HG03175 (cell line): ENCODE results near the gene ZNF446.
"Not testable (repeated sequence)": the region's sequence is repeated elsewhere in the genome, so short reads cannot be mapped to it uniquely, and the experiment has no call there.

Source experiments
- ATAC-seq: cut with Tn5 transposase; IDR thresholded peaks from one replicate; pipeline ENCODE4 v1.9.1; 2021; ENCODE audit warnings: mild to moderate bottlenecking, moderate library complexity; ENCODE audit not compliant: unreplicated experiment

ZNF446 gene

DNA sequence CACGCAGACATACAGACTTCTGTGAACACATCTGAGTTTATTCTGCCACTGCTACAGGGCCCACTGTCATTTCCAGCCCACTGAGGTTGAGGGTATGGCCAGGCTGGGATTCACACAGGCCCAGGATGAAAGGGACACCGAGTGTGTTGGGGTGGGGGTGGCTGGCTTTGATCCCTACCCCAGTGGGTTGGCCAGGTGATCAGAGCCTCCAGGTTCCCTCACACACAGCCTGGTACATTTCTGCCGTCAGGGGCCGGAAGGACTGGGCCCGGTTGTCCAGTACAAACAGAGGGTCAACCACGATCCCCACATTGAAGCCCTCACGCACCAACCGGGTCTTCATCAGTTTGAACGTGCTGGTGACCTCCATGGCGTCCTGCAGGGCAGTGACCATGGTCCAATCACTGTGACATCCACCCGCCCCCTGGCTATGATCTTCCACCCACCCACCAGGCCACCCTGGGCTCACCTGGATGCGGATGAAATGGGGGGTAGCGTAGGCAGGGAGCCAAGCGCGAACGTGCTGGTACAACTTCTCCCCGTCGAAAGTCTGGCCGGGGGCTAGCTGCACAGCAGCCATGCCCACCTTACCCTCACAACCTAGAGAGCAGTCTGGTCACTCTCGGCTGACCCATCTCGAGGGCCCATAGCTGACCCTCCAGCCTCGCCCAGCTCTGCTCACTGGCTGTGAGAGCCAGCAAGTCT lies 22.3 kb downstream of the ZNF446 start:
- ATAC-seq = no peak

- peak; percentile 96 for ATAC-seq
Observed at GRCh38 chr19:58499021-58499927, 23.1 kb downstream of the ZNF446 start.

GRCh38 chr19:58500242-58500641 lies 24.1 kb downstream of the ZNF446 start:
- ATAC-seq = no peak

GRCh38 chr19:58507602-58508223 lies 31.6 kb downstream of the ZNF446 start:
- ATAC-seq = not testable (repeated sequence)

GRCh38 chr19:58509731-58510083 lies 33.6 kb downstream of the ZNF446 start:
- ATAC-seq = no peak

- ATAC-seq = no peak
Observed at GRCh38 chr19:58510084-58510862, 34.1 kb downstream of the ZNF446 start.

DNA sequence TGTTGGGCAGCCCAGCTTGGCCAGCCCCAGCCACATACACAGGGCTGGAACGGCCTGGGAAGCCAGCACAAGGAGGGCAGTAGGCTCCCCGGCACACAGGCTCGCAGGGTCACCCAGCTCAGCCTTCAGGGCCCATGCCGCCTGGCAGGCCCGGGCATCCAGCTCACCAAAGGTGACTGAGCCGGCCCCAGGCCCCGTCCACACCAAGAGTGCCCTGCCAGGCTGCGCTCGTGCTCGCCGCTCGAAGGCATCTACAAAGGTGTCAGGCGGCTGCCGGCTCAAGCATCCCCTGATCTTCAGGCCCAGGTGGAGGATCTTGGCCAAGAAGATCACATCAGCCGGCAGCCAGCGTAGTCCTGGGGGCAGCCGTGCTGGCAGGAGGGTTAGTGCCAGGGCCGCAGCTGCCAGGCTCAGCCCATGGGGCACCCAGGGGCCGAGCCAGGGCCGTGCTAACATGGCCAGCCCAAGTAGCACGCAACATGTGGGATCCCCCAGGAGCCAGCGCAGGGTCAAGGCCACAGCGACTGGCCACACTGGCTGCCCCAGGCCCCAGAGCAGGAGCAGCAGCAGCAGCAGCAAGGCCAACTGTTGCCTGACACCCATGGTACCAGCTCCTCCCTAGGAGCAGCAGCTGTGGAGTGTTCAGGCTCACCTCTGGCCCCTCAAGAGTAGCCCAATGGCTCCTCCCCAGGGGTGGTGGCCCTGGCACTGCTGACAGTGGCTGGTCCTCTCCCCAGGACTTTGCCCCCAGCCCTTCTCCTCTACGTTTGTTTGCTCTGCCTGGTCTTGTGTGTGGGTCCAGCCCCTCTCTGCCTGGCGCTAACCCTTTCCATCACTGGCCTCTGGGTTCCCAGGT lies 35.4 kb downstream of the ZNF446 start, which contains the start of gene SLC27A5:
SLC27A5 (minus strand) TSS at position 640 of the 856 bp plus-strand sequence; CDS start at position 603, 37 bp downstream.
- ATAC-seq = no peak

DNA sequence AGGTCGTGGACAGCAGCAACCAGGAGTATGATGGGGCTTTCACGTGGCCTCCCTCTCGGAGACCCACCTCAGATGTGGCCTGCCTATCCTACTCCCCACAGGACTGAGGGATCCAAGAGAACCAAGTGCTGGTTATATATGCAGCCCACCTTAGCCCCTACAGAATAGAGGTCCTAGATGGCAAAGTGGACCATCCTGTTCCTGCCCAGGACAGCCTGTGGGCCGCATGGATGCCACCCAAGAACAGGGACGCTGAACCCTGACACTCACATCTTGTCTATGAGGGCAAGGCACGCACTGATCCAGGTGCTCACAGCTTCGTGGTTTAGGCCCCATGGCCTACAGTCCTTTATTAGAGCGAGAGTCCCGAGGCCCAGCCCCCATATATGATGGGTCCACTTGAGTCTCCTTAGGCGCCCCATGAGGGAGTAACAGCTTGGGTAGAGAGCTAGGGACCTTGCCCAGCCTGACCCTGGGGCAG lies 37.1 kb downstream of the ZNF446 start:
- ATAC-seq = no peak

DNA sequence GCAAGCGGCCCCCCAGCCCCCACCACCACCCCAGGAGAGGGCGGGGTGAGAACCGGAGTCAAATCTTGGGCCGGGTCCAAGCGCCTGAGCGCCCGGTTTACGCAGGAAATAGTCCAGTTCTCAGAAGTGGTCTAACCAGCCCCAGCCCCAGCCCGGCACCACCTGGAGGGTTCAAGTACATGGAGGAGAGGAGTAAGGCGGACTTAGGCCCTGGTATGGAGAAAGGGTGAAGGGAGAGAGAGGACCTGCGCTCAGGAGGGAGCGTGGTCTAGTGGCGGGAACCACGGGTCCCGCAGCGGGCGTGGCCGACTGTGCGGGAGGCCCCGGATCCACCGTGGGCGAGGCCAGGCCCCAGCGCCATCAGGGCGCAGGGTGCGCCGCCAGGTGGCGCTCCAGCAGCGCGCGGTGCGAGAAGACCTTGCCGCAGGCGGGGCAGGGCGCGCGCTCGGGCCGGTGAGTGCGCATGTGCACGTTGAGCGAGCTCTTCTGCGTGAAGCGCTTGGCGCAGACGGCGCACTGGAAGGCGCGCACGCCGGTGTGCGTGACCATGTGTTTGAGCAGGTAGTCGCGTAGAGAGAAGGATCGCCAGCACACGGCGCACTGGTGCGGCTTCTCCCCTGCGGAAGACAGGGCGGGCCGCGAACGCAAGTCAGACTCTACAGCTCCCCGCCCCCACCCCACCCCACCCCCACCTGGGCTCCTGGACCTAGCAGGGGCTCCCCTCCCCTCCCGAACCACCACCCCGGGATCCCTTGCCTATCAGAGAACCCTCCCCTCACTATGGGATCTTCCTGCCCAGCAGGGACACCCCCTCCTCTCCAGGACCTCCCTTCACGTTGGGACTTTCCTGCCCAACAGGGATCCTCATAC lies 37.8 kb downstream of the ZNF446 start:
- peak; percentile 79 for ATAC-seq

DNA sequence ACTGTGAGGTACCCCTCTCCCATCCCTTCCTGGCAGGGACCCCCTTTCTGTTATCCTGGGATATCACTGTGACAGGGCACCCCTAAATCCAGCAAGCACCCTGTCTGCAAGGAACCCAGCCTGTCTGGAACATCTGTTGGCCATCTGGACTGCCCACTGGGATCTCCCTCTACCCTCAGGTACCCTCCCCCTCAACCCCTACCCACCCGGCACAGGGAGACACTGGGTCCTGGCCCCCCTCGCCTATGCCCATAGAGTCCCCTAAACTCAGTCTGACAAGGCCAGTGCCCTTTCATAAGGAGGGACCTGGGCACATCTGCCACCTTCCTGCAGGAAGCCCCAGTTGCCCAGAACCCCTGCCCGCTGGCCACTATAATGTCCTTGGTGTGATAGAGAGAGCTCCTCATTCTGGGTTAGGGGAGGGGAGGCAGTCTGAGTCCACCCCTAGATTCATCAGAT lies 38.4 kb downstream of the ZNF446 start:
- no peak for ATAC-seq

DNA sequence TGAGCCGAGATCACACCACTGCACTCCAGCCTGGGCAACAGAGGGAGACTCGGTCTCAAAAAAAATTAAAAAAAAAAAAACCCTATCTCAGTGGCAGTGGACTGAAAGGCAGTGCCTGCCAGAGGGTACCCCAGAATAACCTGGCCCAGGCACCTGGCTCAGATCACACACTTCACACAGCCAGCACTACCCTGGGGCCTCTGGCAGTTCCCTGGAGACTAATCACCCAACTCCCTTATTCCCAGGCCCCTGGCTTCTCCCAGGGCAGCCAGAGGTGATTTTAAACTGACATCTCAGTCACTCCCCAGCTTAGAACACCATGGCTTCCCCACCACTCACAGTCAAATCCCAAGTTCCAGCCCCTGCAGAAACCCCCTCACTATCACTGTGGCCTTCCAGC lies 39.1 kb downstream of the ZNF446 start:
- no peak for ATAC-seq

- no peak for ATAC-seq
Observed at GRCh38 chr19:58516246-58516836, 40.2 kb downstream of the ZNF446 start.

DNA sequence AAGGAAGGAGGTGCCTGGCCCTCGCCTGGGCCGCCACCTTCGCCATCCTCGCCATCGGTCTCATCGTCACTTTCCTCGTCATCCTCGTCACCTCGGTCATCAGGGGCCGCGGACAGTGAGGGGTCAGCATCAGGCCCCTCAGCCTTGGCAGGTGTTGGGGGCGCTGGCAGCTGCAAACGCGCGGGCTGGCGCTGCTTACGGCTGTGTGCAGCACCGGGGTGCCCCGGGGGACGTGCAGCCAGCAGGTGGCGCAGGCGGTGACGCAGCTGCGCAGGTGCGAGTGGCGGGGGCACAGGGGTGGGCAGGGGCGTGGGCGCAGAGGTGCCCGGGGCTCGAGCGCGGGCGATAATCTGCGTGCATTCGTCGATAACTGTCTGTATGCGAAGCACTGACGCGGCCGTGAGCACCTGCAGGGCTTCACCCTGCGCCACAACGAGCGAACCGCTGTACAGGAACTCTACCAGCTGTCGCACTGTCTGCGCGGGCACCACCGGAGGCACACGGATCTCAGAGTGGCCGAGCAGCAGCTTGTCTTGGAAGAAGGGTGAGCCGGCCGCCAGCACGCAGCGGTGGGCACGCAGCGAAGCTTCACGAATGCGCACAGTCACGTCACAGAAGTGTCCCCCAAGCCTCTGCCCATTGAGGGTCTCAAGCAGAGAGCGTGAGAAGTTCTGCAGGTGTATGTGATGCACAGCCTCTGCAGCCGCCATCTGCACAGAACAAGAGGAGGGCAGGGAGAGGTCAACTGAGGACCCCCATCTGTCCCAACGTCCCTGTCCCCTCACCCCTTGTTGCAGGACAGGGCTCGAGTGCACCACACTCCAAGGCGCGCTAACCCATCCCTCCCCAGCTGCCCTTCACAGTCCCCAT lies 41.0 kb downstream of the ZNF446 start:
- ATAC-seq = no peak

DNA sequence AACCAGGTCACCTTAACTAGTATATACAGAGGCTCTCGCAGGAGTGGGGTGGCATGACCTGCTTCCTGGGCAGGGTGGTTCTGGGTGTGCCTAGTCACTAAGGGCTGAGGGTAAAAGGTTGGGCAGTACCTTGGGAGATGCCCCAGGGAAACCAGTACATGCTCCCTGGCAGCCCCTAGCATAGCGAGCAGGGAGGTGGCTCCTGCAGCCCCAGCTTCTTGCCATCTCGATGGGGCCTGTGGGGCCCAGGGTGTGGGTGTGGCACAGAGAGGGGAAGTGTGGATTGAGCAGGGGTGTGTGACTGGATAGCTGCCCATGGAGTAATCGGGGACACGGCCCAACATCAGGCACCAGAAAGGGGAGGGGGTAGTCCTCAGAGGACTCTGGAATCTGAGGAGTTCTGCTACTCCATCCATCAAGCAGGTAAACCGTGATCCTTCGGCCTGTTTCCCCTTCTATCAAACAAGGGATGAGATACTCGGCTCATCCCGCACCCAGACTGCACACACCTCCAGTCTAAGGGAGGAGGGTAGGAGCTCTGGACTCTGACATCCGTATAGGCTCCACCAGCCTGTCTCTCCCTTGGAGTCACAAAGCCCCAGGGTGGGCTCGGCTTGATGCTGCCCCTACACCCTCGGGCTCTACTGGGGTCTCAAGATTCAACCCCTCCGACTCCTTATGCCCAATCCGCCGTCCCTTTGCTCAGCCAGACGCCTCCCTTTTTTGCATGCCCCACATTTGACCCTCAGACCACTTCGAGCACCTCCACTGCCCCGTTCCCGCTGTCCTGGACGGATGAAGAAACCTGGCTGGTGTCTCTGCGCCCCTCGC lies 42.3 kb downstream of the ZNF446 start:
- no peak for ATAC-seq

DNA sequence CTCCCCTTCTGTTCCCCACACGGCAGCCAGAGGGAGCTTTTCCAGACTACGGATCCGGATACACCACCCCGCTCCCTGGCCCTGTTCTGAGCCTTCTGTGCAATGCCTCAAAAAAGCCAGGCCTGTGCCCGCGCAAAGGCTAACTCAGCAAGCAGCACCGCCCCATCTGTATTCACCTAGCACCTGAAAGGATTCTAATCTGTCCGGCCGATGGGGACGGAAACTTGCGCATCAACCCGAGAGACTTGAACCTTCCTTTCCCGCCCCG lies 42.9 kb downstream of the ZNF446 start:
- no peak for ATAC-seq

DNA sequence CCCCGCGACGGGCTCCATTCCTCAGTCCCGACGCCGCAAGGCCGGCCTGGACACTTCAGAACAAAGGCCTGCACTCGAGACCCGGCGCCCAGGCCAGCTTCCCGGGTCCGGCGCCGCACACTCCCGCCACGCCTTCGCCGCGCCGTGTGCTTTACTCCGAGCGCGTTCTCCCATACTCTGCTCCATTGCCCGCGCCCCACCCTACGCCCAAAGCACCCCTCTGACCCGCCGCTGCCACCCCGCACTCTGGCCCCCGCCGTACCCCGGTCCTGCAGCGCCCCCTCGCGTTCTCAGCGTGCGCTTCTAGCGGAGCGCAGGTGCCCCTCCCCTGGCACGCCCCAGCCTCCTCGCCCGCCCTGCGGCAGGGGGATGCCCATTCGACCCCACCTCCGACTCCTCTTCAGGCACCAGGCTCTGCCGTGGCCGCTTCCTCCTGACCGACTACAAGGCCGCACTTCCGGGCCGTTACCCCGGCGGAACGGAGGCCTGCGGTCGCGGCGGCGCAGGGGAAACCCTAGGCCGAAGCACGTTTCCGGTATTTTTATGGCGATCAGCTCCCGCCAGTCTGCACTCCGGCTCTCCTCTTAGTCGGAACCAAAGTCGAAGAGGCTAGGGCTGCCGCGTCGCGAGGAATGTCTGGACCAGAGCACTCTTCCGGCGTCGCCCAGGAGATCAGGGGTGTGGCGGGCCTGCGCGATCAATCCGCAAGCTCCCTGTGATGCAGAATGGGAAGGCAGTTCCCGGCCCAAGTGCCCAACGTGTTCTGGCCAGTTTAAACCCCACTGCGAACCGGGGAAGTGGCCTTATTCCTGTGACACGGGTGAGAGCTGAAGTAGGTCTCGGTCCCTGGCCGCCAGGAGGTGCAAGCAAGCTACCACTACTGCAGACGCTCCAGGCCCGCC lies 43.5 kb downstream of the ZNF446 start, which contains the start of gene ZBTB45:
ZBTB45 (minus strand) TSS at position 456 of the 902 bp plus-strand sequence. CDS start 2,137 bp downstream, outside the sequence.
- ATAC-seq = peak; percentile 88
